HUES64 (cell line): ENCODE results near the gene TBC1D5.

Source experiments
- H3K27ac ChIP-seq: 2 replicates; pipeline ENCODE4 v1.7.0; 2013; ENCODE audit warnings: low read depth, low read length, inconsistent platforms
- H3K27me3 ChIP-seq: 2 replicates; pipeline ENCODE4 v1.6.1; 2013; ENCODE audit warnings: mild to moderate bottlenecking, low read length; ENCODE audit not compliant: insufficient read depth
- H3K36me3 ChIP-seq: 2 replicates; pipeline ENCODE4 v1.6.1; 2013; ENCODE audit warnings: mild to moderate bottlenecking, low read length; ENCODE audit not compliant: insufficient read depth
- H3K4me1 ChIP-seq: 2 replicates; pipeline ENCODE4 v1.6.1; 2013; ENCODE audit warnings: mild to moderate bottlenecking, low read length, moderate library complexity; ENCODE audit not compliant: insufficient read depth
- H3K4me3 ChIP-seq: 2 replicates; pipeline ENCODE4 v1.5.1; 2013; ENCODE audit warnings: mild to moderate bottlenecking, low read length, moderate library complexity
- H3K9ac ChIP-seq: 2 replicates; pipeline ENCODE4 v1.6.1; 2013; ENCODE audit warnings: mild to moderate bottlenecking, low read depth, low read length
- H3K9me3 ChIP-seq: 2 replicates; pipeline ENCODE4 v1.6.1; 2013; ENCODE audit warnings: low read depth, low read length; ENCODE audit not compliant: insufficient read depth
- WGBS: fragments of 150-250, 120-280 bp; methylation state at CpG from one replicate; pipeline ENCODE4 v1.1.7; 2013; ENCODE audit warnings: missing lambda C conversion rate; 5-methylcytosine and 5-hydroxymethylcytosine counted together

Gene TBC1D5

DNA sequence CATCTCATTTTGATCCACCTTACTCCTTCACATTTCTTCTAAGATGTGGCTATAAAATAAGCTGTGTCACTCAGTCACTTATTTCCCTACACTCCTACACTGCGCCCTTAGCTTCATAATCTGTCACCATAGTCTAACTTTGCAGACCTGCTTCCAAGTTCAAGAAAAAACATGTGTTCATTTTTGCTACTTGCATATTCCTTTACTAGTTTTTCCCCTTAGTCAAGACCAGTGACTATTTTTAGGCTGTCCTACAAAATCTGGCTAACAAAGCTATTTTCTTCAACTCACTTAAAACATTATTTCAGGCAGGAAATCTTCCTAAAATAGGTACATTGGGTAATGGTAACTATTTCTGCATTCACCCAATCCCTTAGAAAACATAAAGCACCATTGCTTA lies 272.5 kb downstream of the TBC1D5 start:
- H3K27me3 ChIP-seq, result no peaks in the 10 kb centered on the region
- 95% methylated on average over 1 of the region's 1 CpG for WGBS
- H3K4me3 ChIP-seq, result no peak overlapping the region
- no peaks in the 10 kb centered on the region for H3K36me3 ChIP-seq
- H3K9ac ChIP-seq, result no peak overlapping the region
- no peaks in the 10 kb centered on the region for H3K9me3 ChIP-seq
- H3K27ac ChIP-seq, result no peak overlapping the region
- H3K4me1 ChIP-seq, result no peaks in the 10 kb centered on the region

DNA sequence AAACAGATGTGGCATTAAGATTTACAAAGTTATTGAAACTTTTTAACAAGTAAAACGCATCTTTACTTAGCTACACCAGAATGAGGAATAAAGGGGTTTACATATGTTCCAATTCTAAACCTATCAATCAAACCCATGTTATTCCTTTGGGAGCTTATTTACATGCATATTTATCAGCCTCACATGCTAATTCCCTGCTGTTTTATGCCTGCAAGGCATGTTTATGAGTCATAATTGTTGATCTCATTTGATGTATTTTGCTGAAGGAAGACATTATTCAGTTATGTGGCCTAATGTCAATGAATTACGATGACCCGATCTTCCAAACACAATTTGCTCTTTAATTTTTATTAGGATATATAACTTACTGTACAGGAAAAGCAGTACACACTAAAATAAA lies 272.9 kb downstream of the TBC1D5 start:
- no peaks in the 10 kb centered on the region for H3K36me3 ChIP-seq
- no peaks in the 10 kb centered on the region for H3K9me3 ChIP-seq
- H3K27ac ChIP-seq, result no peak overlapping the region
- no peak overlapping the region for H3K4me3 ChIP-seq
- H3K27me3 ChIP-seq, result no peaks in the 10 kb centered on the region
- no peak overlapping the region for H3K9ac ChIP-seq
- WGBS, result 100% methylated on average over 1 of the region's 3 CpGs
- no peaks in the 10 kb centered on the region for H3K4me1 ChIP-seq

DNA sequence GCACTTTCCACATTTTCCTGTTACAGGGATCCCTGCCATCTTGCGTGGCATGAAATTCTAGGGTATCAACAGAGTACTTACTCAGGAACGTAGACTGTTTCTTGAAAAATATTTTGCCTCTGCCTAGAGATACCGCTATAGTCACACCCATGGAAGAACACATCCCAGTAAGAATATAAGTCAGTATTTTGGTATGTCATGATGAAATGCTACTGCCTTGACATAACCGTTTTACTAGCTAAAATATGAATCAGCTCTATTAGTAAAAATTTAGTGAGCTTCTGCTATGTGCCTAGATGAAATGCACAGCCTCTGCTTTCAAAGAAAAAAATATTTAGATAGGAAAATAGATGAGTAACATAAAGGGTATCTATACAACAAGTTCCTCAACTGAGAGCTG lies 276.4 kb downstream of the TBC1D5 start:
- 92% methylated on average over 4 of the region's 4 CpGs for WGBS
- Histone ChIP-seq H3K9me3 (no peaks in the 10 kb centered on the region), H3K27me3 (no peaks in the 10 kb centered on the region), H3K9ac (no peak overlapping the region), H3K36me3 (no peaks in the 10 kb centered on the region), H3K4me1 (no peaks in the 10 kb centered on the region), H3K4me3 (no peak overlapping the region), H3K27ac (no peak overlapping the region)

DNA sequence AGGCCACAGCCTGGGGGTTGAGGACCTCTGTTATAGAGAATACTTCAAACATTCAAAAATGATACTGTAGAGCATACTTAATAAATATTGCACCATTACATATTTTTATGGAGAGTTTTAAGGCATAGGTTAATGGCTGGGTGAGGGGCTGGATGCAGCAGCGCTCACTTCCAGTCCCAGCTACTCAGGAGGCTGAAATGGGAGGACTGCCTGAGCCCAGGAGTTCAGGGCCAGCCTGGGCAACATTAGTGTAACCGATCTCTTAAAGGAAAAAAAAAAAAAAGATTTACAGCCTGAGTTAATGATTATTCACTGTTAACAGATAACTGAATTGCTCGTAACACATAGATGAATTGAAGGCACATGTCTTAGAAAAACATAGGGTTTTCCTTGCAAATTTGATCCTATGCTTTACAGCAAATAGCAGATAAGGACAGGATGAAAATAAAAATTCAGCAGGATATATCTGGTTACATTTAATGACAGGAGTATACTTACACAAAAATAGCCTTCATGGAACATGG lies 282.9 kb downstream of the TBC1D5 start:
- Histone ChIP-seq H3K36me3 (no peaks in the 10 kb centered on the region), H3K4me3 (no peak overlapping the region), H3K27me3 (no peaks in the 10 kb centered on the region), H3K4me1 (no peaks in the 10 kb centered on the region), H3K27ac (no peak overlapping the region), H3K9ac (no peak overlapping the region), H3K9me3 (no peaks in the 10 kb centered on the region)
- 48% methylated on average over 2 of the region's 3 CpGs for WGBS

DNA sequence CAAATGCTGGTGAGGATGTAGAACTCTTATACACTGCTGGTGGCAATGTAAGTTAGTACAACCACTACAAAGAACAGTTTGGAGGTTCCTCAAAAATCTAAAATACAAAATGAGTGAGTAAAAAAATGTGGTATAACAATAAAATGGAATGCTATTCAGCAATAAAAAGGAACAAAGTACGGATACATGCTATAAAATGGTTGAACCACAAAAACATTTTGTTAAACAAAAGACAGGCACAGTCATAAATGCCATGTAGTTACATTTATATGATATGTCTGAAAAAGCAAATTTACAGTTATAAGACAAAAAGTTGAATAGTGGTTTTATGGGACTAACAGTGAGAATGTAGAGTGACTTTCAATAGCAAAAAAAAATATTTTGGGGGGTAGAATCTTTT lies 285.8 kb downstream of the TBC1D5 start:
- H3K9me3 ChIP-seq, result no peaks in the 10 kb centered on the region
- no peak overlapping the region for H3K9ac ChIP-seq
- no peak overlapping the region for H3K4me3 ChIP-seq
- WGBS, result no CpG with 5 or more reads among the region's 1 CpG
- no peaks in the 10 kb centered on the region for H3K36me3 ChIP-seq
- H3K27me3 ChIP-seq, result no peaks in the 10 kb centered on the region
- H3K4me1 ChIP-seq, result no peaks in the 10 kb centered on the region
- no peak overlapping the region for H3K27ac ChIP-seq

DNA sequence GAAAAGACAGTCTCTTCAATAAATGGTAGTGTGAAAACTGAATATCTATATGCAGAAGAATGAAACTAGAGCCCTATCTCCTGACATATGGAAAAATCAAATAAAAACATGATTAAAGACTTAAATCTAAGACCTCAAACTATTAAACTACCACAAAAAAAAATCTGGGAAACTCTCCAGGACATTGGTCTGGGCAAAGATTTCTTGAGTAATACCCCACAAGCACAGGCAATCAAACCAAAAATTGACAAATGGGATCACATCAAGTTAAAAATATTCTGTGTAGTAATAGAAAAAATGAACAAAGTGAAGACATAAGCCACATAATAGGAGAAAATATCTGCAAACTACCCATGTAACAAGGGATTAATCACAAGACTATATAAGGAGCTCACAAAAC lies 286.4 kb downstream of the TBC1D5 start:
- no peak overlapping the region for H3K27ac ChIP-seq
- no peaks in the 10 kb centered on the region for H3K27me3 ChIP-seq
- no peaks in the 10 kb centered on the region for H3K9me3 ChIP-seq
- no peak overlapping the region for H3K9ac ChIP-seq
- no peaks in the 10 kb centered on the region for H3K36me3 ChIP-seq
- no peaks in the 10 kb centered on the region for H3K4me1 ChIP-seq
- no peak overlapping the region for H3K4me3 ChIP-seq

DNA sequence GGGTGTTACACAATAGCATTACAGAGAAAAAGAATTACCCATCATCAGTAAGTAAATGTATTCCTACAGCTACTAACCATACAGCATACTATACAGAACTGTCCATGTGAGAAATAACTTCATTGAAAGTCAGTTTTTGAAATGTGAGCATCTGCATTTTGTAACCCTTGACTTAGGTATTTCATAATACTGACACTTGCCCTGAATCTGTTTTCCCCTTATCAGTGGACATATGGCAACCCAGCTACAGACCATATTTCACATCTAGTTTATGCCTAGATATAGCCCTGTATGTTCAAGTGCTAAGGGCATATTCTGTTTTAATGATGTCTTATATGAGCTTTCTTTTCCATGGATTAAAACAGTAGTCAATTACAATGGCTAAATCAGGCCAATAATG lies 297.6 kb downstream of the TBC1D5 start:
- no peak overlapping the region for H3K4me3 ChIP-seq
- H3K9ac ChIP-seq, result no peak overlapping the region
- no peaks in the 10 kb centered on the region for H3K27me3 ChIP-seq
- H3K27ac ChIP-seq, result no peak overlapping the region
- no peaks in the 10 kb centered on the region for H3K4me1 ChIP-seq
- no peaks in the 10 kb centered on the region for H3K9me3 ChIP-seq
- no peaks in the 10 kb centered on the region for H3K36me3 ChIP-seq

DNA sequence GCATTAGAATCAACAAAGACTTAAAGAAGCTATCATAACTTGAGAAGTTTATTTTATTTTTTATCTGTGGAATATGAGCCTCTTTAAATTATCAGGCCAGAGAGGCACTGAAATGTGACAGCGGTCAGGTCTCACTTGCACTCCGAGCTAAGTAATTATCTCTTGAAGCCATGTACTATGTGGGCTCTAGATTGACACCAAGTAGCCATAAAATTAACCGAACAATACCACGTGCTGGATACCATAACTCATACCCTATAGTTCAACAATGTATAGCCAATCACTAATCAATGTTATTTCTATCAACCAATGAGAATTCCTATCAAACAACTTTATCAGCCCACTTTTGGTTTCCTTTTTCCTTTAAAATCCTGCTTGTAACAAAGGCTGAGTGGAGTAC lies 299.3 kb downstream of the TBC1D5 start:
- Histone ChIP-seq H3K27ac (no peak overlapping the region), H3K36me3 (no peaks in the 10 kb centered on the region), H3K9ac (no peak overlapping the region), H3K27me3 (no peaks in the 10 kb centered on the region), H3K4me1 (no peaks in the 10 kb centered on the region), H3K4me3 (no peak overlapping the region), H3K9me3 (no peaks in the 10 kb centered on the region)
- WGBS, result 93% methylated on average over 4 of the region's 4 CpGs

DNA sequence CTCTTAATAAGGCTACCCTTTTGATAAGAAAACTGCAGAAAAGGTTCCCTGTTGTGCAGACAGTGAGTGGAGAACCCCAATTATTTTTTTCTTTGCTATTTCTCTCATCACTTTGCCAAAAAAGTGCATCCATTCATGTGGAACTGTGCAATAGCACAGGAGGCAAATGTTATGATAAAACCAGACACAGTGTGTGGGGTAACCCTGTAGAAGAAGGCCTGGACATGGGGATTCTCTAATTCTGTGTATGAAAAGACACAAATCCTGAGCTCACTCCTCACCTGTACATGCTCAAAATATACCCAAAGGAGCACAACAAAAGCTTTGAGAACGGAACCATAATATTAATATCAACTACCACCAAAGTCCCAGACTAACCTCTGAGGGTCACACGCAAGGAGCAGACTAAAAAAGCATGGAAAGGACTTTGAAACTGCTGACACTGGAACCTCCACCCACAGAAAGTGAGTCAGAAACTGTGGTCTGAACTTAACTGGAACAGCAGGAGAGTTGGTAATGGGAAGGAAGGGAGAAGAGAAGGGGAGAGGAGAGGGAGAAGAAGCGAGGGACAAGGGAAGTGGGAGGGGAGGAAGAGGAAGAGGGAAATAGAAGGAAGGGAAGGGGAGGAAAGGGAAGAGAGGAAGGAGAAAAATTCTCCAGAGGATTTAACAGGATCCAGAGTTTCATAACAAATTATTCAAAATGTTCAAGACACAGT lies 299.9 kb downstream of the TBC1D5 start:
- H3K9ac ChIP-seq, result no peak overlapping the region
- H3K4me3 ChIP-seq, result no peak overlapping the region
- no peak overlapping the region for H3K27ac ChIP-seq
- no peaks in the 10 kb centered on the region for H3K36me3 ChIP-seq
- no peaks in the 10 kb centered on the region for H3K27me3 ChIP-seq
- WGBS, result 88% methylated on average over 3 of the region's 3 CpGs
- H3K4me1 ChIP-seq, result no peaks in the 10 kb centered on the region
- no peaks in the 10 kb centered on the region for H3K9me3 ChIP-seq

DNA sequence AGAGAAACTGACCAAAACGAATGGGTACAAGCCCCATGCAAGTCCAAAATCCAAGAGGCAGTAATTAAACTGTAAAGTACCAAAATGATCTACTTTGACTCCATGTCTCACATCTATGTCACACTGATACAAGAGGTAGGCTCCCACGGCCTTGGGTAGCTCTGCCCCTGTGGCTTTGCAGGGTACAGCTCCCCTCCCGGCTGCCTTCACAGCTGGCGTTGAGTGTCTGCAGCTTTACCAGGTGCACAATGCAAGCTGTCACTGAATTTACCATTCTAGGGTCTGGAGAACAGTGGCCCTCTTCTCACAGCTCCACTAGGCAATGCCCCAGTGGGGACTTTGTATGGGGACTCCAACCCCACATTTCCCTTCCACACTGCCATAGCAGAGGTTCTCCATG lies 308.6 kb downstream of the TBC1D5 start:
- H3K36me3 ChIP-seq, result no peaks in the 10 kb centered on the region
- 96% methylated on average over 4 of the region's 4 CpGs for WGBS
- H3K9ac ChIP-seq, result no peak overlapping the region
- peaks cover 12% of the 10 kb centered on the region; the same call in 1 of the 2 replicates for H3K4me1 ChIP-seq
- H3K9me3 ChIP-seq, result no peaks in the 10 kb centered on the region
- H3K27ac ChIP-seq, result no peak overlapping the region
- no peaks in the 10 kb centered on the region for H3K27me3 ChIP-seq
- H3K4me3 ChIP-seq, result no peak overlapping the region

DNA sequence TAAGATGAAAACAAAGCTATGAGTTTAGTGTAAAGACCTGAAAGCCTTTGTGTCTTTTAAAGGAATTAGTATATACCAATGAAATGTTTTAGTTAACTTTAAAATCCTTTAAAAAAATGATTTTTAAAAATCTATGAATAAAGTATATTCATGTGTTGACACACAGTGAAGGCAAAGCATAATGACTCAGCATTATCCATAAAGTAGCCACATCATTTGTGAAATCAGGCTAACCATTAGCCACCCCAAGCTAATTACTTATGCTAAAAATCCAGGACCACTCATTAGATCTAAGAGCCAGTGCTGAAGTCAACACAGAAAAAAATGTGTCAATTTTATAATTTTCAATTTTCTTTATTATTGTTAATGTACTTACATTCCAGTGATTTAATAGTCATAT lies 310.2 kb downstream of the TBC1D5 start:
- Histone ChIP-seq H3K4me3 (no peak overlapping the region), H3K27me3 (no peaks in the 10 kb centered on the region), H3K4me1 (peaks cover 12% of the 10 kb centered on the region; the same call in 1 of the 2 replicates), H3K27ac (no peak overlapping the region), H3K36me3 (no peaks in the 10 kb centered on the region), H3K9me3 (no peaks in the 10 kb centered on the region), H3K9ac (no peak overlapping the region)

DNA sequence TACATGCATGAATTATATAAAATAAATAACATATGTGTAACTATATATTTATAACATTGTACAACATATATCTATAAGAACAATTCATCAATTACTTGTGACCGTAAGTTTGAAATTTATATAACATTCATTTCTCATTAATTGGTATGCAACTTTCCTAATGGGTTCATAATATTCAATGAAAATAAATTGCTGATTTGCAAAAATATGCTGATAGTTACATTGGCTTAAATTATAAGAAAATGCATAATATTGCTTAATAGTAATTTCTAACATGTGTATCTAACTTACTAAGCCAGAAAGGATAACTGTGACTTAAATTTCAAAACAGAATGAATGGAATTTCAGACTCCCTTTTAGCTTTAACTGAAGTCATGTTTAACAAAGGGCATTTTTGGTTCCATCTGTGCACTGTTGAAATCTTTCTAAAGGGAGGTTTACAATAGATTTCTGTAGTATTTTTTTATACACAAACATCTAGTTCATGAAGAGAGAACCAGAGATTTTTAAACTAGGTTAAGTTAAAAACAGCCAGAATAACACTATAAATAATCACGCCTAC lies 310.9 kb downstream of the TBC1D5 start:
- no peaks in the 10 kb centered on the region for H3K27me3 ChIP-seq
- WGBS, result 89% methylated on average over 1 of the region's 2 CpGs
- no peak overlapping the region for H3K27ac ChIP-seq

More for the DNA sequence above, 310.9 kb downstream of the TBC1D5 start:
- H3K4me1 ChIP-seq, result peaks cover 13% of the 10 kb centered on the region; the same call in 1 of the 2 replicates
- H3K9ac ChIP-seq, result no peak overlapping the region
- no peak overlapping the region for H3K4me3 ChIP-seq
- no peaks in the 10 kb centered on the region for H3K36me3 ChIP-seq
- no peaks in the 10 kb centered on the region for H3K9me3 ChIP-seq
